Activated naive CD8-positive, alpha-beta T cell treated with anti-CD3 and anti-CD28 coated beads, Interleukin-2, amount 10 ng/mL, durations not matched to agents 7 days and 5 days (primary cell): ENCODE data around the gene SLC35F3. TPM values are rescaled to one million over a fixed set of nuclear protein-coding genes. Genes with fewer than 3 reads are reported as not detected.
A peak's percentile ranks its signal among the peaks of the same experiment; 100 is the strongest.
"Not testable (repeated sequence)": the region's sequence is repeated elsewhere in the genome, so short reads cannot be mapped to it uniquely, and the experiment has no call there.

Source experiments
- ATAC-seq: fragments of 150-1000 bp; cut with Tn5 transposase; one replicate; pipeline ENCODE4 v1.10.0; 2021; ENCODE audit warnings: low read depth, moderate library complexity
- POLR2A ChIA-PET: fragments of 350-600 bp; sonication (Branson Sonifier 250); formaldehyde crosslinking; loops from one replicate; lab custom pipeline; 2021; ENCODE audit warnings: antibody characterized with exemption; lab: Charles Lee
- DNase-seq: peaks from one replicate; pipeline ENCODE4 v3.0.0; 2021
- H3K27ac Mint-ChIP-seq: one replicate; pipeline ENCODE4 v1.8.0; 2022; ENCODE audit warnings: mild to moderate bottlenecking, mixed read lengths
- H3K27me3 Mint-ChIP-seq: one replicate; pipeline ENCODE4 v1.8.0; 2022; ENCODE audit warnings: mild to moderate bottlenecking, moderate library complexity, mixed read lengths
- H3K36me3 Mint-ChIP-seq: one replicate; pipeline ENCODE4 v1.8.0; 2021; ENCODE audit warnings: mild to moderate bottlenecking, mixed read lengths
- H3K4me1 Mint-ChIP-seq: one replicate; pipeline ENCODE4 v1.8.0; 2021; ENCODE audit warnings: mixed read lengths
- H3K4me3 Mint-ChIP-seq: one replicate; pipeline ENCODE4 v1.8.0; 2022; ENCODE audit warnings: mild to moderate bottlenecking, moderate library complexity, mixed read lengths
- H3K9me3 Mint-ChIP-seq: one replicate; pipeline ENCODE4 v1.8.0; 2021; ENCODE audit warnings: mixed read lengths
- total RNA-seq, 2 experiments: library from RNA; stranded (reverse); gene quantifications; one replicate each; pipeline ENCODE4 v1.2.3, GENCODE V29; 2021

The SLC35F3 gene
- total RNA-seq, 2 experiments from 2014 or later: 33.8 to 36.4 TPM

DNA sequence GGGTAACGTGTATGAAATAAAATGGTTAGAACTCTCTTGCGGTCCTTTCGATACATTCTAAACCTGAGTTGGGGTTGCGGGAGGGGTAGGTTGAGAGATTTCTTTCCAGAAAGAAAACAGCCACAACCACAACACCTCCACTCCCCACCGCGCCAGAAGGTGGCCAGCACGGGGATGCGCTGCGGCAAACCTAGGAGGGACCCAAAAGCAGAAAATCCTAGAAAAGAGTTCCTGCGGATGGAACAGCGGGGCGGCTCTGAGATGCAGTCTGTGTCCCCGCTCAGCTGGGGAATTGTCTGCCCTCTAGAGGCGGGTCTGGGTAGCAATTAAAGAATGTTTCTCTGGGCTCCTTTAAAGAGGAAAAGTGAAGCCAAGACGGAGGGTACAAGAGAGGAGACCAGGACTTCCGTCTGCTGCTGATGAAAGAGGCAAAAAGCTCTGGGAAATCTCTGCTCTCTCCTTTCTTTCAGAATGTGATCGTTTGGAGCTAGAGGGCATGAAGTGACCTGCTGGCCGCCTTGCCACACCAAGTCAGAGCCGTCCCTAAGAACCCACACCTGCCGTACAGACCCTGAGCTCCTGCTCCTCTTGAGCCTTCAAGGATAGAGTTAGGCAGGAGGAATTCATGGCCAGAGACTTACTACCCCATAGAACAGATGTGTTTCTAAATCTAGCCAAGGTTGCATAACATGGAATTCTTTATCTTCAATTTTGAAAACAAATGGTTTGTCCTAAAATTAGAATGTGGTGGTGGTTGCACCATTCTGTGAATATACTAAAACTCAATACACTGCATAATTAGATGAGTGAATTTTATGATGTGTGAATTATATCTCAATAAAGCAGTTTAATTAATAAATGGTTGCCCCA, 422.3 kb downstream of the SLC35F3 start:
- Mint-ChIP-seq H3K27ac (peak overlapping the region; percentile 83), H3K4me1 (peaks cover 17% of the 10 kb centered on the region), H3K9me3 (no peaks in the 10 kb centered on the region), H3K27me3 (peaks cover 5% of the 10 kb centered on the region), H3K36me3 (peaks cover 38% of the 10 kb centered on the region), H3K4me3 (peak overlapping the region; percentile 85)
- DNase-seq: peak; percentile 65
- POLR2A ChIA-PET: interaction anchor here (0.6 kb wide), 2 partner anchors 113 to 1195 kb away, joined by 3 read pairs; no protein-coding TSS in a partner anchor
- peak; percentile 87 for ATAC-seq

DNA sequence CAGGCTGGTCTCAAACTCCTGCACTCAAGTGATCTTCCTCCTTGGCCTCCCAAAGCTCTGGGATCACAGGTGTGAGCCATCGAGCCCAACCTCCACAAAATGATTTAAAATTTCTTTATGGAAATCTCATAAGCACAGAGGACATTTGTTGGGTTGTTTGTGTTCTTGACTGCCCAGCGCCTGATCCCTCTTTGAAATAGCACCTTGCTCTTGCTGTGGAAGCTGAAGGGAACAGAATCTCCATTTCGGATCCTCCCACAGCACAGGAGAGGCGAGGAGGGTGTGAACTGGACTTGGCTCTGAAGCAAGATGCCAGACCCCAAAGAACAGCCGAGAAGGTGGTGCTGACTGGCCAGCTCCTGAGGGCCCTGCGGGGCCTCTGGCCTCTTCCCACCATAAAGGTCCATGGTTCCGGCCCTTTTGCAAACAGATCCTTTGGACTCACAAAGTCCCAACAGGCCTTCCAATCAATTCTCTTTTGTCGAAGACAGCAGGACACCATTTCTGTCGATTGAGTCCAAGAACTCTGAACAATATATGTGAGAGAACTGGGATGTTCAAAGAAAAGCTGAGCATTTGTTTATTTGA, 423.2 kb downstream of the SLC35F3 start:
- peaks cover 7% of the 10 kb centered on the region for H3K27me3 Mint-ChIP-seq
- H3K9me3 Mint-ChIP-seq: no peaks in the 10 kb centered on the region
- ATAC-seq (no peak), DNase-seq (no peak)
- peaks cover 42% of the 10 kb centered on the region for H3K36me3 Mint-ChIP-seq
- H3K4me3 Mint-ChIP-seq: no peak overlapping the region
- peaks cover 16% of the 10 kb centered on the region for H3K4me1 Mint-ChIP-seq
- no peak overlapping the region for H3K27ac Mint-ChIP-seq
- POLR2A ChIA-PET: no interaction called here

DNA sequence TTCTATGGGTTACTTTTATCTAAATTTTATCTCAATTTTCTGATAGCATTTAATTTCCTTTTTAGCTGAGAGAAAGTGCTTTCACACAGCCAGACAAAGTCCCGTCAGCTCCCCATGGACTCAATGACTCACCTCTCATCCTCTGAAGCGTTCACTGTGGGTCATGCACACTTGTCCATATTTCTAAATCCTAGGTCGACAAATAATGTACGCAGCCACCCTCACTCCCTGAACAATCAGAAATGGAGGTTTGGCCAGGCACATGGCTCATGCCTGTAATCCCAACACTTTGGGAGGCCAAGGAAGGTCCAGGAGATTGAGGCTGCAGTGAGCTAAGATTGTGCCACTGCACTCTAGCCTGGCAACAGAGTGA, 426.4 kb downstream of the SLC35F3 start:
- Mint-ChIP-seq H3K9me3 (peaks cover 5% of the 10 kb centered on the region), H3K4me1 (peaks cover 12% of the 10 kb centered on the region), H3K27me3 (peaks cover 7% of the 10 kb centered on the region), H3K27ac (no peak overlapping the region), H3K36me3 (peaks cover 28% of the 10 kb centered on the region), H3K4me3 (no peak overlapping the region)
- ATAC-seq (no peak), DNase-seq (no peak)
- POLR2A ChIA-PET: no interaction called here

DNA sequence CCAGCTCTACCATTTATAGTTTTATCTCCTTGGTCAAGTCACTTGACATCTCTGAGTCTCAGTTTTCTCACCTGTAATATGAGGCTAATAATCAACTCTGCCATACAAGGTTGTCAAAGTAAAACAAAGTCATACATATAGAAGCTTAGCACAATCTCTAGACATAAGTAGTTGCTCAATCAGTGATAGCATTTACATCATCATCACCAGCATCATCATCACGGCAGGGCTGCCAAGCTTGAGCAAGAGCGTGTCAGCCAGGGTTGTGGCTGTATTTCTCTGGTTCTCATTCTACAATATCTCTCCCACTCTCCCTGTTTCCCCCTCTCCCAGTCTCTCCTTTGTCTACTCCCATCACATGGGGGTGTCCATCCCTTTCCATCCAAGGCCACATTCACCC, 427.0 kb downstream of the SLC35F3 start:
- H3K27ac Mint-ChIP-seq: no peak overlapping the region
- DNase-seq (no peak), ATAC-seq (no peak)
- peaks cover 5% of the 10 kb centered on the region for H3K4me1 Mint-ChIP-seq
- no peak overlapping the region for H3K4me3 Mint-ChIP-seq
- H3K36me3 Mint-ChIP-seq: peaks cover 30% of the 10 kb centered on the region
- H3K9me3 Mint-ChIP-seq: peaks cover 7% of the 10 kb centered on the region
- peaks cover 7% of the 10 kb centered on the region for H3K27me3 Mint-ChIP-seq
- POLR2A ChIA-PET: no interaction called here

DNA sequence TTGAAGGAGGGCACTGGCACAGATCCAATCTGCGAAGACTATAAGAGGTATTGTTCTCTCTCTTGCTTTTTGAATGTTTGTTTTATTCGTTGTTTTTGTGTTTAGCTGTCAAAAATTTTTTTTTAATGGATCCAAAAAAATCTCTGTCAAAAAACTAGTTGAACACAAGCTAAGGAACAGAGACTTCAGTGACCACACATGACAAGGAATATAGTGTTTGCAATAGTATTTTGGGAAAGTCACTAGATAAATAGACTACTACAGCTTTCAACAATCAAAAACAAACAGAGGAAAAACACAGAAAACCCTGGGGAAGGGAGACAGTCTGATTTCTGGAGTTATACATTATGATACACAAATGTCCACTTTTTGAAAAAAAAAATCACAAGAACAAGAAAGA, 431.9 kb downstream of the SLC35F3 start:
- H3K27ac Mint-ChIP-seq: no peak overlapping the region
- H3K4me3 Mint-ChIP-seq: no peak overlapping the region
- ATAC-seq: no peak
- peaks cover 18% of the 10 kb centered on the region for H3K36me3 Mint-ChIP-seq
- H3K27me3 Mint-ChIP-seq: peaks cover 15% of the 10 kb centered on the region
- no peaks in the 10 kb centered on the region for H3K4me1 Mint-ChIP-seq
- POLR2A ChIA-PET: no interaction called here
- H3K9me3 Mint-ChIP-seq: peaks cover 8% of the 10 kb centered on the region
- no peak for DNase-seq

DNA sequence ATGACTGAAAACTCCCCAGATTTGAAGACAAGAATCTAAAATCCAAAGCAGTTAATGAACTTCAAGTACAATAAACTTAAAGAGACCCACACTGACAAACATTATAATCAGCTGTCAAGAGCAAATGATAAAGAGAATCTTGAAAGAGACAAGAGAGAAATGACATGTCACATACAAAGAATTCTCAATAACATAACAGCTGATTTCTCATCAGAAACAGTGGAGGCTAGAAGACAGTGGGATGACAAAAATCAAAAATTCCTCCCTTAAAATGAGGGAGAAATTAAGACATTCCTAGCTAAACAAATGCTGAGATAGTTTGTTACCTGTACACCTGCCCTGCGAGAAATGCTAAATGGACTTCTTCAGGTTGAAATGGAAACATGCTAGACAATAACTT, 432.8 kb downstream of the SLC35F3 start:
- no peak for DNase-seq
- POLR2A ChIA-PET: no interaction called here
- Mint-ChIP-seq H3K36me3 (peaks cover 9% of the 10 kb centered on the region), H3K27me3 (peaks cover 15% of the 10 kb centered on the region), H3K27ac (no peak overlapping the region), H3K4me1 (no peaks in the 10 kb centered on the region), H3K9me3 (peaks cover 8% of the 10 kb centered on the region), H3K4me3 (no peak overlapping the region)
- no peak for ATAC-seq

DNA sequence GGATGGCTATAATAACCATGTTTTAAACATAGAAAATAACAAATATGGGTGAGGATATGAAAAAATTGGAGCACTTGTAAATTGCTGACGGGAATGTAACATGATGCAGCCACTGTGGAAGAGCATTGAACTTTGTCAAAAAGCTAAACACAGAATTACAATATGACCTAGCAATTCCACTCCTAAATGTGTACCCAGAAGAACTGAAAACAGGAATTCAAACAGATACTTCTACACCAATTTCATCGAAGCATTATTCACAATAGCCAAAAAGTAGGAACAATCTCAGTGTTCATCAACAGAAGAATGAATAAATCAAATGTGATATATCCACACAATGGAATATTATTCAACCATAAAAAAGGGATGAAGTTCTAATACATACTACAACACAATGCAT, 436.1 kb downstream of the SLC35F3 start:
- no peak for DNase-seq
- Mint-ChIP-seq H3K9me3 (peaks cover 4% of the 10 kb centered on the region), H3K4me1 (no peaks in the 10 kb centered on the region), H3K36me3 (peaks cover 5% of the 10 kb centered on the region), H3K27me3 (peaks cover 12% of the 10 kb centered on the region), H3K27ac (no peak overlapping the region), H3K4me3 (no peak overlapping the region)
- ATAC-seq: no peak
- POLR2A ChIA-PET: no interaction called here

DNA sequence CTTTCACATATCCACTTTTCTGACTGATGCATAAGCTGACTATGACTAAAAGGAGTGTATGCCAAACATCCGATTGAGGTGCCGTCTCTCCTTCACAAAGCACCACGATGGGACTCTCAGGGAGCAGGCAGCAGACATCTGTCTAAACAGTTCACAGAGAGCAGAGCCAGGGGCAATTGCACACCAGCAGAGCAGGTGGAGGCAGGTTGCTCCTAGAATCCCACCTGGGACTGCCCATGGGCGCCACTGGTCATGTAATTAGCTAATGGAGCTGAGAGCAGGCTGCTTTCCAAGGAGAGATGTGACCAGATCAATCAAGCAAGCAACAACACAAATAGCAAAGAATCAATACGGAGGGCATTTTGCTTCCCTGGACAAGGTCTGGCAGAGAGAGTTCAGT, 438.3 kb downstream of the SLC35F3 start:
- H3K4me1 Mint-ChIP-seq: peaks cover 1% of the 10 kb centered on the region
- POLR2A ChIA-PET: no interaction called here
- peaks cover 1% of the 10 kb centered on the region for H3K9me3 Mint-ChIP-seq
- ATAC-seq: no peak
- no peak for DNase-seq
- H3K27me3 Mint-ChIP-seq: peaks cover 12% of the 10 kb centered on the region
- no peak overlapping the region for H3K4me3 Mint-ChIP-seq
- H3K27ac Mint-ChIP-seq: no peak overlapping the region
- H3K36me3 Mint-ChIP-seq: peaks cover 4% of the 10 kb centered on the region

DNA sequence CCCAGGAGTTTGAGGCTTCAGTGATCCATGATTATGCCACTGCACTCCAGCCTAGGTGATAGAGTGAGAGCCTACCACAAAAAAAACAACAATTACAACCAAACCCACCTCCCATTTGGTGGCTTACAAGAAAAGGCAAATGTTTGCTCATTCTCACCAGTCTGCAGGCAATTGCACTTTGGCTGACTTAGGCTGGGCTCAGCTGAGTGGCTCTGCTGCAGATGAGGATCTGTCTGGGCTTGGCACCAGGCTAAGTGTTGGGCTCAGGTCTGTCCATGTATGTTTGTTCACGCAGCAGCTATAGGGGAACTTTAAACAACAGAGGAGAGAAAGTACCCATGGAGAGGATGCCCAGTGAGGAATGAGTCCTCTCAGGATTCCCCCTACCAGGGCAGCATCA, 440.8 kb downstream of the SLC35F3 start:
- POLR2A ChIA-PET: no interaction called here
- Mint-ChIP-seq H3K4me1 (peaks cover 1% of the 10 kb centered on the region), H3K4me3 (no peak overlapping the region), H3K27me3 (peaks cover 4% of the 10 kb centered on the region), H3K36me3 (peaks cover 4% of the 10 kb centered on the region), H3K27ac (no peak overlapping the region), H3K9me3 (peaks cover under 1% of the 10 kb centered on the region)
- DNase-seq: no peak
- no peak for ATAC-seq

DNA sequence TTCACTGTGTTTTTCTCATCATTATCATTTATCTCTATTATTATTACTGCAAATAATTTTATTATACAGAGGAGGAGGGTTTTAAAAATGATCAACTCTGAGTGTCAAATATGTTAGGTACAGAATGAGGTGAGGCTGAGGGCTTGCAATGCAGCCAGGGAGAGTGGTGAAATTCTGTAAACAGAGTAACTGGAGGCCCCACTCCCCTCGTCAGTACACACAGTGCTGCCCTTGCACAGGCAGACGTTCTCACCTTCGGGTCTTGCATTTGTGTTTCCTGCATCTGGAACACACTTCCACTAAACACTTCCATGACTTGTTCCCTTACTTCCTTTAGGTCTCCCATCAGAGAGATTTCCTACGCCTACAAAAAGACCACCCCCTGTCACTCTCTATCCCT, 444.5 kb downstream of the SLC35F3 start:
- peaks cover 1% of the 10 kb centered on the region for H3K4me1 Mint-ChIP-seq
- DNase-seq (no peak), ATAC-seq (no peak)
- H3K36me3 Mint-ChIP-seq: peaks cover 2% of the 10 kb centered on the region
- H3K27ac Mint-ChIP-seq: no peak overlapping the region
- peaks cover 17% of the 10 kb centered on the region for H3K27me3 Mint-ChIP-seq
- POLR2A ChIA-PET: no interaction called here
- H3K4me3 Mint-ChIP-seq: no peak overlapping the region
- H3K9me3 Mint-ChIP-seq: no peaks in the 10 kb centered on the region

DNA sequence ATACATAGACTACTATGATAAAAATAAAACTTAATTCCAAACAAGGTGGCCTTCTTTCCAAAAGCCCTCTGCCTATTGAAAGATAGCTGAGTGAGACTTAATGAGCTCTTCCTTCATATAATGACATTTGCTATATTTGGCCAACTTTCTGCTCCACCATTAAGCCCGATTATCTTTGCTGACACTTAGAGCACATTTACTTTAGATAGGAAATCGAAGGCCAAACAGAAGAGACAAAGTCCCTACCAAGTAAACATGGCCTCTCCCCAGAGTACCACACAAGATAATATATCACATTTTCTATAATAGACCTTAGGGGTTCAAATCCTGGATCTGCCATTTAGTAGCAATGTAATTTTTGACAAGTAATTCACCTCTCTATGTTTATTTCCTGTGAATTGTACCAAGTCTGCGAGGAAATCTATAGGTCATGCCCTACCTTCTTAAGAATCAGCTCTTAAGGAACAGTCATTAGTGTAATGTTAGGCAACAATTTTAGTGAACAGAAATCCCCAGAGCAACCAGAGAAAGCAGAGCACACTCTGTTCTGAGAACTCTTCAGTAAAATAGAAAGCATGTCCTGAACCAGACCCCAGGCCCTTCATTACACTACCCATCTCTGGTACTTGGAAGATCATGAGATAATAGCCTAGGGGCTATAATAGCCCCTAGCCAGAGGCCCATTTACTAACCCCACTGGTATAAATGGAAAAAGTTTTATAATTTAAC, 451.5 kb downstream of the SLC35F3 start:
- DNase-seq (no peak), ATAC-seq (no peak)
- POLR2A ChIA-PET: interaction anchor here (1.2 to 2.4 kb wide), 3 partner anchors 15 to 41 kb away, joined by 3 to 17 read pairs (median 4); partner anchors contain the start of gene COA6
- Mint-ChIP-seq H3K27me3 (peaks cover 20% of the 10 kb centered on the region), H3K4me3 (no peak overlapping the region), H3K9me3 (peaks cover 1% of the 10 kb centered on the region), H3K36me3 (peaks cover 10% of the 10 kb centered on the region), H3K27ac (no peak overlapping the region), H3K4me1 (peaks cover 6% of the 10 kb centered on the region)

DNA sequence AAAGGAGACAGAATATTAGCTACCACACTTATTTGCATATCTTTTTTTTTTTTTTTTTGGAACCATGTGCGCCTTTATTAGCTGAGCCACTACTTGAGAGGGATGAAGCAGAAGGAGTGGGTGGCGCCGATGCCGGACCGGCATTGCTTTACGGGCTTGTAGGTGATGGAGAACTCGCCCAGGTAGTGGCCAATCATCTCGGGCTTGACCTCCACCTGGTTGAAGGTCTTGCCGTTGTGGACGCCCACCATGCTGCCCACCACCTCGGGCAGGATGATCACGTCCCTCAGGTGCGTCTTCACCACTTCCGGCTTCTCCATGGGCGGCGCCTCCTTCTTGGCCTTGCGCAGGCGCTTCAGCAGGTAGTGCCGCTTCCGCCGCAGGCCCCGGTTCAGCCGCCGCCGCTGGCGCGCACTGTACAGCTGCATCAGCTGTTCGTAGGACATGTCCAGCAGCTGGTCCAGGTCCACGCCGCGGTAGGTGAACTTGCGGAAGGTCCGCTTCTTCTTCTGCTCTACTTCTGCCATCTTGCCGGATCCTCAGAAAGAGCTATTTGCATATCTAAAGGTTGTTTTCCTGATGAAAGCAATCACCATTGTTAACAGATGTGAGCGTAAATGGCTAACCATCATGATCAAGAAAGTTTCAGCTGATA, 452.3 kb downstream of the SLC35F3 start:
- Mint-ChIP-seq H3K36me3 (peaks cover 12% of the 10 kb centered on the region), H3K27me3 (peaks cover 14% of the 10 kb centered on the region), H3K4me3 (peak overlapping the region; percentile 80), H3K27ac (peak overlapping the region; percentile 76)
- ATAC-seq: peak; percentile 84
- POLR2A ChIA-PET: interaction anchor here (1.2 to 2.4 kb wide), 3 partner anchors 15 to 42 kb away, joined by 3 to 17 read pairs (median 4); partner anchors contain the start of gene COA6
- peak; percentile 70 for DNase-seq
- not testable (repeated sequence) for H3K9me3 Mint-ChIP-seq, H3K4me1 Mint-ChIP-seq

DNA sequence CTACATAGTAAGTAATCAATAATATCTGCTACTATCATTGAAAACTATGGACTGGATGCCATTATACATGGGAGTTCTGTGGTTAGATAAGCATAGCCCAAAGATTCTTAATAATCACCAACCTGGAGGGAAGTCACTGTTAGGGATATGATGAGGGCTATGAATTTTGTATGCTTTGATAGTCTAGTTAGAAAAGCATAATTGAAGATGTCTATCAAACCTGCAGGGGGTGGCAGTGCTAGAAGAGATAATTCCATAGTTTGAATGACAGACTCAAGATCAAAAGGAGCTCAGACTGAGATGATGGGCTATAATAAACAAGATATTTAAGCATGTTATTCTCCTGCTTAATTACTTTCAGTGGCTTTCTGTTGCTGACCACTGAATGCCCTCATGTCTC, 453.4 kb downstream of the SLC35F3 start:
- Mint-ChIP-seq H3K4me3 (peak overlapping the region; percentile 80), H3K4me1 (peaks cover 8% of the 10 kb centered on the region), H3K9me3 (peaks cover 1% of the 10 kb centered on the region), H3K27ac (peak overlapping the region; percentile 68), H3K36me3 (peaks cover 12% of the 10 kb centered on the region), H3K27me3 (peaks cover 9% of the 10 kb centered on the region)
- POLR2A ChIA-PET: interaction anchor here (0.7 to 2.4 kb wide), 2 partner anchors 8 to 16 kb away, joined by 3 to 17 read pairs; partner anchors contain the start of gene COA6
- no peak for DNase-seq
- ATAC-seq: no peak
